Measurements from ENCODE around the gene SFI1.
"Not testable (repeated sequence)": the region's sequence is repeated elsewhere in the genome, so short reads cannot be mapped to it uniquely, and the experiment has no call there.

The SFI1 gene

DNA sequence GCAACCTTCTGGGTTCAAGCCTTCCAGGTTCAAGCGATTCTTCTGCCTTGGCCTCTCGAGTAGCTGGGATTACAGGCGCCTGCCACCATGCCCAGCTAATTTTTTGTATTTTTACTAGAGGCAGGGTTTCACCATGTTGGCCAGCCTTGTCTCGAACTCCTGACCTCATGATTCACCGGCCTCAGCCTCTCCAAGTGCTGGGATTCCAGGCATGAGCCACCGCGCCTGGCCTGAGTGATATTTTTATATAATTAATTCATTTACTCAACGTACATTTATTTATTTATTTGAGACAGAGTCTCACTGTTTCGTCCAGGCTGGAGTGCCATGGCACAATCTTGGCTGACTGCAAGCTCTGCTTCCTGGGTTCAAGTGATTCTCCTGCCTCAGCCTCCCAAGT is 62.2 kb downstream of the SFI1 start:
- H3K4me1 ChIP-seq (ENCODE audit: insufficient read depth, low read length); H3K4me3 ChIP-seq (ENCODE audit: low read length); H3K9me3 ChIP-seq (ENCODE audit: insufficient read depth, low read depth, low read length); H3K36me3 ChIP-seq (ENCODE audit: insufficient read depth, low read depth, low read length); H3K27me3 ChIP-seq (ENCODE audit: insufficient read depth, low read length); H3K9ac ChIP-seq (ENCODE audit: low read depth, low read length); H3K27ac ChIP-seq (ENCODE audit: low read length): not testable (repeated sequence)

DNA sequence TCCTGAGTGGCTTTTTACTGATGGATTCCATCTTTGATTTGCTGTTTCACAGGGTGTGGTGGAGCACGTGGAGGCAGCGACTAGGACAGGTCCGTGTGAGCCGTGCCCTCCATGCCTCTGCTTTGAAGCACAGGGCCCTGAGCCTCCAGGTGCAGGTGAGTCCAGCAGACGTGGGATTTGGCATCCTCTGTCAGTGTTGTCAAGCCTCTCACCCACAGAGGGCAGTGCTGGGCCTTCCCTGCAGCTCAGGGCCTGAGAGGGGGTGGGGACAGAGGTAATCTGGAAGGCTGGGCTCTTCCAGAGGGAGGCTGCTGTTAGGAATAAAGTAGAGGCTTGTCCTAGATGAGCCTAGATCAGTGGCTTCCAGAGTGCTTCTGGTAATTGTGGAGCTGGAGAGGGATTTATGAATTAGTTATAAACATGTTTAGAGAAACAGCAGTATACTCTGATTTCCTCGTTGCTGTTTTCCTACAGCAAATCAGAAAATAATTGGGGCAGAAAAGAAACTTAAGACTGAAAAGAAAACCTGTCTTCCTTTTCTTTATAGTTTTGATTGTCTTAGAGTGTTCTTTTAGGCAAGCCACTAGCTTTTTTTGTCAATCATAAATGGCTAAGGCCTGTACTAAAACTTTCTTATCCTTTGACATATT is 65.0 kb downstream of the SFI1 start:
- Histone ChIP-seq H3K36me3 (ENCODE audit: insufficient read depth, low read depth, low read length) (no peaks in the 10 kb centered on the region), H3K4me3 (ENCODE audit: low read length) (no peak overlapping the region), H3K9me3 (ENCODE audit: insufficient read depth, low read depth, low read length) (no peaks in the 10 kb centered on the region), H3K4me1 (ENCODE audit: insufficient read depth, low read length) (no peaks in the 10 kb centered on the region), H3K27me3 (ENCODE audit: insufficient read depth, low read length) (no peaks in the 10 kb centered on the region), H3K9ac (ENCODE audit: low read depth, low read length) (no peak overlapping the region), H3K27ac (ENCODE audit: low read length) (no peak overlapping the region)

DNA sequence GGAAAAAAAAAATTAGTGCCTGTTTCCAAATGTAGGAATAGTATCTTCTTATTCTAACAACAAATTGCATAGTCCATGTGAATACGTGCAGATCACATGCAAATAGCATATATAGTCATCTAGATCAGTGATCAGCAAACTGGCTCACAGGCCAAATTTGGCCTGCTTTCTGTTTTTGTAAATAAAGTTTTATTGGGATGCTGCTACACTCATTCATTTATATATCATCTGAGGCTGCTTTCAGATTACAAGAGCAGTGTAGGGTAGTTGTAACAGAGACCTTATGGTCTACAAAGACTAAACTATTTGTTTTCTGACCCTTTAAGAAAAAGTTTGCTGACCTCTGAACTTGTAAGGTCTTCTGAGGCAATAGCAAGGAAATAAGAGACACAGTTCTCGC is 65.6 kb downstream of the SFI1 start:
- Histone ChIP-seq H3K9me3 (ENCODE audit: insufficient read depth, low read depth, low read length) (no peaks in the 10 kb centered on the region), H3K9ac (ENCODE audit: low read depth, low read length) (no peak overlapping the region), H3K36me3 (ENCODE audit: insufficient read depth, low read depth, low read length) (no peaks in the 10 kb centered on the region), H3K4me1 (ENCODE audit: insufficient read depth, low read length) (no peaks in the 10 kb centered on the region), H3K27me3 (ENCODE audit: insufficient read depth, low read length) (no peaks in the 10 kb centered on the region), H3K27ac (ENCODE audit: low read length) (no peak overlapping the region), H3K4me3 (ENCODE audit: low read length) (no peak overlapping the region)

DNA sequence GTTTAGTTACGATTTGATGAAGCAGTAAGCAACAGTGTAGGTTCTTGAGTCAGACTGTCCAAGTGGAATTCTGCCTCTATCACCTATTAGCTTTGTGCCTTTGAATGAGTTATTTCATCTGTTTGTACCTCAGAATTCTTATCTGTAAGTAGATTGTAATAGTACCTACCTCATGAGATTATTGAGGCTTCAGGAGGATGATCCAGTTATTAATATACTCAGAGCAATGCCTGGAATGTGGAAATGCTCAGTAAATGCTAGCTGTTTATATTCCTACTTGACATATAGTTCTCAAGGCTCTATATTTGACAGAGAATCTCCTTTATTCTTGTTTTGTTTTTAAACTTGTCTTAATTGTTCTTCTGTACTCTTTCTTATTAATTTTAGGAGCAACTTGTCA is 70.1 kb downstream of the SFI1 start:
- no peaks in the 10 kb centered on the region for H3K36me3 ChIP-seq (ENCODE audit: insufficient read depth, low read depth, low read length)
- H3K9me3 ChIP-seq (ENCODE audit: insufficient read depth, low read depth, low read length) = no peaks in the 10 kb centered on the region
- no peaks in the 10 kb centered on the region for H3K4me1 ChIP-seq (ENCODE audit: insufficient read depth, low read length)
- no peak overlapping the region for H3K9ac ChIP-seq (ENCODE audit: low read depth, low read length)
- H3K27me3 ChIP-seq (ENCODE audit: insufficient read depth, low read length) = no peaks in the 10 kb centered on the region
- no peak overlapping the region for H3K4me3 ChIP-seq (ENCODE audit: low read length)
- no peak overlapping the region for H3K27ac ChIP-seq (ENCODE audit: low read length)

DNA sequence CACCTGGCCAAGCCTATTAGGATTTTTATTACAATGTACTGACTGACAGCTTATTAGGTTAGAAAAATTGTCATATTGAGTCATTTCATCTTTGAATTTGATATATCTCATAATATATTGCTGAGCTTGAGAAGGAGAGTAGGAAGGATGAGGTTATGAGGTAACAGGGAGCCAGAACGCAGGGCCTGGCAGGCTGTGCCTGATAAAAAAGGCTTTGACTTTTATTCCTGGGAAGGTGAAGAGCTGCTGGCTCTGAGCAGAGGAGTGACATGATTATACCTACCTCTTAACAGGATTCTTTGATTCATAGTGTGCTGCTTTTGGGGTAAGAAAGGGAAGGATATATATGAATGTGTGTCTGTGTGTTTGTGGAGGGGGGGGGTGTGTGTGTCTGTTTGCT is 70.9 kb downstream of the SFI1 start:
- Histone ChIP-seq H3K9me3 (ENCODE audit: insufficient read depth, low read depth, low read length) (no peaks in the 10 kb centered on the region), H3K4me3 (ENCODE audit: low read length) (no peak overlapping the region), H3K9ac (ENCODE audit: low read depth, low read length) (no peak overlapping the region), H3K27me3 (ENCODE audit: insufficient read depth, low read length) (no peaks in the 10 kb centered on the region), H3K27ac (ENCODE audit: low read length) (no peak overlapping the region), H3K4me1 (ENCODE audit: insufficient read depth, low read length) (no peaks in the 10 kb centered on the region), H3K36me3 (ENCODE audit: insufficient read depth, low read depth, low read length) (no peaks in the 10 kb centered on the region)

- Histone ChIP-seq H3K4me3 (ENCODE audit: low read length) (no peak overlapping the region), H3K27me3 (ENCODE audit: insufficient read depth, low read length) (no peaks in the 10 kb centered on the region), H3K27ac (ENCODE audit: low read length) (no peak overlapping the region), H3K36me3 (ENCODE audit: insufficient read depth, low read depth, low read length) (no peaks in the 10 kb centered on the region), H3K9ac (ENCODE audit: low read depth, low read length) (no peak overlapping the region), H3K4me1 (ENCODE audit: insufficient read depth, low read length) (no peaks in the 10 kb centered on the region), H3K9me3 (ENCODE audit: insufficient read depth, low read depth, low read length) (no peaks in the 10 kb centered on the region)
Measured at GRCh38 chr22:31567702-31568101, 71.4 kb downstream of the SFI1 start.

DNA sequence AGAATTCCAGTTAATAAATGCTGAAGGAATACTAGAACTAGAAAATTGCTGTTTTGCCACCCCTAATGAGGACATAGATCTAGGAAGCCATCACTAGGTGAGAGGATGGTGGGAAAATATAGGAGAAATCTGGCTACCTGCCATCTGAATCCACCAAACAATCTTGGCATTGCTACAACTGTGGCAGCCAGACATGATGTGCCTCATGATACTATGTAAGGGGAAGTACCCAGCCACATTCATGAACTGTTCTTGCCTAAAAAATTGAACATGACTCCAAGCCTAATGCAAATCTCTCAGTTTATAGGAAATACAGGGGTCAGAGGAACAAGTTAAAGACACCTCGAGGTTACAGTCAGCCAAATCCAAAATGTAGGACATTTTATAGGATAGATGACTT is 72.8 kb downstream of the SFI1 start:
- H3K9ac ChIP-seq (ENCODE audit: low read depth, low read length) = no peak overlapping the region
- H3K27me3 ChIP-seq (ENCODE audit: insufficient read depth, low read length) = no peaks in the 10 kb centered on the region
- H3K36me3 ChIP-seq (ENCODE audit: insufficient read depth, low read depth, low read length) = no peaks in the 10 kb centered on the region; the same call in 1 of the 2 replicates
- H3K9me3 ChIP-seq (ENCODE audit: insufficient read depth, low read depth, low read length) = no peaks in the 10 kb centered on the region
- no peak overlapping the region for H3K4me3 ChIP-seq (ENCODE audit: low read length)
- no peak overlapping the region for H3K27ac ChIP-seq (ENCODE audit: low read length)
- no peaks in the 10 kb centered on the region for H3K4me1 ChIP-seq (ENCODE audit: insufficient read depth, low read length)

GRCh38 chr22:31572939-31573338 is 76.6 kb downstream of the SFI1 start:
- H3K4me3 ChIP-seq (ENCODE audit: low read length) = no peak overlapping the region
- H3K27me3 ChIP-seq (ENCODE audit: insufficient read depth, low read length) = no peaks in the 10 kb centered on the region
- no peak overlapping the region for H3K9ac ChIP-seq (ENCODE audit: low read depth, low read length)
- H3K9me3 ChIP-seq (ENCODE audit: insufficient read depth, low read depth, low read length) = no peaks in the 10 kb centered on the region
- peaks cover 7% of the 10 kb centered on the region; the same call in 1 of the 2 replicates for H3K36me3 ChIP-seq (ENCODE audit: insufficient read depth, low read depth, low read length)
- no peak overlapping the region for H3K27ac ChIP-seq (ENCODE audit: low read length)
- no peaks in the 10 kb centered on the region for H3K4me1 ChIP-seq (ENCODE audit: insufficient read depth, low read length)

GRCh38 chr22:31574055-31574670 is 77.8 kb downstream of the SFI1 start:
- no peak overlapping the region for H3K27ac ChIP-seq (ENCODE audit: low read length)
- peaks cover 7% of the 10 kb centered on the region; the same call in 1 of the 2 replicates for H3K36me3 ChIP-seq (ENCODE audit: insufficient read depth, low read depth, low read length)
- H3K9me3 ChIP-seq (ENCODE audit: insufficient read depth, low read depth, low read length) = no peaks in the 10 kb centered on the region
- H3K9ac ChIP-seq (ENCODE audit: low read depth, low read length) = no peak overlapping the region
- no peak overlapping the region for H3K4me3 ChIP-seq (ENCODE audit: low read length)
- H3K4me1 ChIP-seq (ENCODE audit: insufficient read depth, low read length) = no peaks in the 10 kb centered on the region
- H3K27me3 ChIP-seq (ENCODE audit: insufficient read depth, low read length) = no peaks in the 10 kb centered on the region

GRCh38 chr22:31575190-31575589 is 78.9 kb downstream of the SFI1 start:
- H3K9ac ChIP-seq (ENCODE audit: low read depth, low read length) = no peak overlapping the region
- no peaks in the 10 kb centered on the region for H3K27me3 ChIP-seq (ENCODE audit: insufficient read depth, low read length)
- no peak overlapping the region for H3K4me3 ChIP-seq (ENCODE audit: low read length)
- H3K27ac ChIP-seq (ENCODE audit: low read length) = no peak overlapping the region
- H3K9me3 ChIP-seq (ENCODE audit: insufficient read depth, low read depth, low read length) = no peaks in the 10 kb centered on the region
- no peaks in the 10 kb centered on the region for H3K4me1 ChIP-seq (ENCODE audit: insufficient read depth, low read length)
- H3K36me3 ChIP-seq (ENCODE audit: insufficient read depth, low read depth, low read length) = peaks cover 7% of the 10 kb centered on the region; the same call in 1 of the 2 replicates

- Histone ChIP-seq H3K36me3 (ENCODE audit: insufficient read depth, low read depth, low read length) (peaks cover 7% of the 10 kb centered on the region; the same call in 1 of the 2 replicates), H3K4me3 (ENCODE audit: low read length) (no peak overlapping the region), H3K4me1 (ENCODE audit: insufficient read depth, low read length) (no peaks in the 10 kb centered on the region), H3K9me3 (ENCODE audit: insufficient read depth, low read depth, low read length) (no peaks in the 10 kb centered on the region), H3K27ac (ENCODE audit: low read length) (no peak overlapping the region), H3K27me3 (ENCODE audit: insufficient read depth, low read length) (no peaks in the 10 kb centered on the region), H3K9ac (ENCODE audit: low read depth, low read length) (no peak overlapping the region)
Measured at GRCh38 chr22:31577711-31578110, 81.4 kb downstream of the SFI1 start.

GRCh38 chr22:31578171-31578570 is 81.8 kb downstream of the SFI1 start:
- Histone ChIP-seq H3K27ac (ENCODE audit: low read length) (no peak overlapping the region), H3K9me3 (ENCODE audit: insufficient read depth, low read depth, low read length) (no peaks in the 10 kb centered on the region), H3K36me3 (ENCODE audit: insufficient read depth, low read depth, low read length) (peaks cover 7% of the 10 kb centered on the region; the same call in 1 of the 2 replicates), H3K4me3 (ENCODE audit: low read length) (no peak overlapping the region), H3K27me3 (ENCODE audit: insufficient read depth, low read length) (no peaks in the 10 kb centered on the region), H3K9ac (ENCODE audit: low read depth, low read length) (no peak overlapping the region), H3K4me1 (ENCODE audit: insufficient read depth, low read length) (no peaks in the 10 kb centered on the region)

Data from iPS-20b (cell line).